Neuronal stem cell (in vitro differentiated cells): Measurements from ENCODE around the gene RTN4.

ENCODE experiments used
- DNase-seq: peaks from one replicate; pipeline ENCODE4 v3.0.0-alpha.2; 2013; ENCODE audit warnings: low spot score
- H2AFZ ChIP-seq: one replicate; pipeline ENCODE4 v1.6.1; 2013; ENCODE audit warnings: mild to moderate bottlenecking, low read length, inconsistent platforms
- H2AK5ac ChIP-seq: 2 replicates; pipeline ENCODE4 v1.6.1; 2013; ENCODE audit warnings: low read depth, mild to moderate bottlenecking, inconsistent platforms, low read length, moderate library complexity, mixed read lengths
- H2BK120ac ChIP-seq: 2 replicates; pipeline ENCODE4 v1.6.1; 2013; ENCODE audit warnings: low read depth, mild to moderate bottlenecking, inconsistent platforms, low read length, moderate library complexity, mixed read lengths
- H2BK12ac ChIP-seq: one replicate; pipeline ENCODE4 v1.6.1; 2013; ENCODE audit warnings: low read length, inconsistent platforms
- H2BK15ac ChIP-seq: 2 replicates; pipeline ENCODE4 v1.6.1; 2013; ENCODE audit warnings: mild to moderate bottlenecking, low read length, inconsistent platforms, mixed read lengths
- H2BK5ac ChIP-seq: one replicate; pipeline ENCODE4 v1.6.1; 2013; ENCODE audit warnings: inconsistent platforms, mild to moderate bottlenecking, low read length, moderate library complexity
- H3K14ac ChIP-seq: one replicate; pipeline ENCODE4 v1.6.1; 2013; ENCODE audit warnings: low read length, inconsistent platforms
- H3K18ac ChIP-seq: 2 replicates; pipeline ENCODE4 v1.6.1; 2013; ENCODE audit warnings: low read length, inconsistent platforms
- H3K23ac ChIP-seq: 2 replicates; pipeline ENCODE4 v1.6.1; 2013; ENCODE audit warnings: low read depth, mild to moderate bottlenecking, mixed read lengths, low read length, inconsistent platforms; ENCODE audit not compliant: poor library complexity
- H3K27ac ChIP-seq: replicated peaks from 3 replicates; pipeline ENCODE4 v1.5.1; 2013; ENCODE audit warnings: low read length, inconsistent platforms
- H3K27me3 ChIP-seq, 3 experiments: 2 replicates each; pipeline ENCODE4 v1.6.1; 2013; ENCODE audit warnings: low read length in 3 of 3, mild to moderate bottlenecking in 2 of 3, inconsistent platforms in 1 of 3, low read depth in 1 of 3, mixed read lengths in 1 of 3, moderate library complexity in 1 of 3; ENCODE audit not compliant: control insufficient read depth in 3 of 3, insufficient read depth in 3 of 3
- H3K36me3 ChIP-seq, 2 donors: replicated peaks in 1 of 2; 2 replicates each; pipeline ENCODE4 v1.6.1; 2013; ENCODE audit warnings: low read length in 2 of 2; ENCODE audit not compliant: control insufficient read depth in 2 of 2, insufficient read depth in 2 of 2
- H3K4ac ChIP-seq: 2 replicates; pipeline ENCODE4 v1.6.1; 2013; ENCODE audit warnings: inconsistent platforms, mild to moderate bottlenecking, low read length, moderate library complexity
- H3K4me1 ChIP-seq, 2 donors: 1 replicate in 1 of 2; 2 replicates in 1 of 2; pipeline ENCODE4 v1.6.1; 2013; ENCODE audit warnings: low read length in 2 of 2, low read depth in 1 of 2; ENCODE audit not compliant: control insufficient read depth in 2 of 2, insufficient read depth in 1 of 2
- H3K4me2 ChIP-seq: one replicate; pipeline ENCODE4 v1.6.1; 2013; ENCODE audit warnings: mild to moderate bottlenecking, low read length, inconsistent platforms; ENCODE audit not compliant: insufficient read depth, poor library complexity, severe bottlenecking
- H3K4me3 ChIP-seq, 2 donors: 2 replicates each; pipeline ENCODE4 v1.5.1; 2013; ENCODE audit warnings: low read length in 2 of 2, mild to moderate bottlenecking in 2 of 2, inconsistent platforms in 1 of 2, moderate library complexity in 1 of 2
- H3K79me1 ChIP-seq: one replicate; pipeline ENCODE4 v1.6.1; 2013; ENCODE audit warnings: low read depth, mild to moderate bottlenecking, inconsistent platforms, low read length, moderate library complexity
- H3K9ac ChIP-seq: one replicate; pipeline ENCODE4 v1.6.1; 2013; ENCODE audit warnings: mild to moderate bottlenecking, low read depth, low read length, inconsistent platforms; ENCODE audit not compliant: poor library complexity
- H3K9me3 ChIP-seq, 2 donors: replicated peaks in 1 of 2; 2 replicates each; pipeline versions ENCODE3 to v1.6.1; 2013; ENCODE audit warnings: low read length in 2 of 2, mild to moderate bottlenecking in 2 of 2, inconsistent platforms in 1 of 2, low read depth in 1 of 2, mixed read lengths in 1 of 2, moderate library complexity in 1 of 2; ENCODE audit not compliant: control insufficient read depth in 2 of 2, insufficient read depth in 1 of 2
- H4K8ac ChIP-seq: one replicate; pipeline ENCODE4 v1.6.1; 2013; ENCODE audit warnings: low read depth, mild to moderate bottlenecking, inconsistent platforms, low read length, moderate library complexity
- H4K91ac ChIP-seq: one replicate; pipeline ENCODE4 v1.6.1; 2013; ENCODE audit warnings: low read length, low read depth, mild to moderate bottlenecking, inconsistent platforms; ENCODE audit not compliant: poor library complexity
- WGBS, 2 donors: extraction: QIAGEN DNeasy Blood & Tissue Kit; methylation state at CpG; one replicate each; pipeline ENCODE4 v1.1.7; 2013; ENCODE audit warnings: missing lambda C conversion rate in 2 of 2, mixed read lengths in 1 of 2; ENCODE audit not compliant: insufficient read length in 2 of 2, insufficient replicate concordance in 1 of 2; ENCODE audit errors: extremely low coverage in 2 of 2; 5-methylcytosine and 5-hydroxymethylcytosine counted together

RTN4 gene

GRCh38 chr2:54964271-54964670, 86.0 kb downstream of the RTN4 start:
- peaks cover 5 to 12% of the 10 kb centered on the region in 2 donors for H3K4me1 ChIP-seq
- no peak overlapping the region for H4K91ac ChIP-seq
- peaks cover 2 to 9% of the 10 kb centered on the region in 2 donors for H3K36me3 ChIP-seq
- H3K9me3 ChIP-seq: no peaks in the 10 kb centered on the region
- no peak overlapping the region for H3K4ac ChIP-seq
- no CpG with 5 or more reads among the region's 8 CpGs for WGBS, 2 donors
- H3K27me3 ChIP-seq: no peaks in the 10 kb centered on the region
- no peak overlapping the region for H2BK12ac ChIP-seq
- no peak overlapping the region for H3K18ac ChIP-seq
- H3K9ac ChIP-seq: no peak overlapping the region
- no peak overlapping the region for H2BK120ac ChIP-seq
- no peak overlapping the region for H4K8ac ChIP-seq
- H3K14ac ChIP-seq: no peak overlapping the region
- no peak overlapping the region for H3K23ac ChIP-seq
- no peaks in the 10 kb centered on the region for H3K79me1 ChIP-seq
- H2AK5ac ChIP-seq: no peak overlapping the region
- no peak for DNase-seq
- no peak overlapping the region for H3K4me2 ChIP-seq
- no peak overlapping the region for H2AFZ ChIP-seq
- no peak overlapping the region for H3K4me3 ChIP-seq
- no peak overlapping the region for H3K27ac ChIP-seq
- no peak overlapping the region for H2BK15ac ChIP-seq
- no peak overlapping the region for H2BK5ac ChIP-seq

- no peak overlapping the region for H2BK12ac ChIP-seq
- no peak overlapping the region for H3K4ac ChIP-seq
- H3K27ac ChIP-seq: no peak overlapping the region
- H4K91ac ChIP-seq: no peak overlapping the region
- no peaks in the 10 kb centered on the region for H3K9me3 ChIP-seq
- no peak overlapping the region for H2AFZ ChIP-seq
- no peak overlapping the region for H2BK15ac ChIP-seq
- H2AK5ac ChIP-seq: no peak overlapping the region
- DNase-seq: no peak
- H2BK5ac ChIP-seq: no peak overlapping the region
- no peak overlapping the region for H4K8ac ChIP-seq
- H3K4me1 ChIP-seq: peaks cover 5 to 12% of the 10 kb centered on the region in 2 donors
- no peak overlapping the region for H3K23ac ChIP-seq
- no peak overlapping the region for H3K4me2 ChIP-seq
- no peak overlapping the region for H2BK120ac ChIP-seq
- WGBS, 2 donors: no CpG with 5 or more reads among the region's 2 CpGs
- H3K9ac ChIP-seq: no peak overlapping the region
- no peak overlapping the region for H3K4me3 ChIP-seq
- H3K79me1 ChIP-seq: no peaks in the 10 kb centered on the region
- peaks cover under 1% of the 10 kb centered on the region in 2 donors for H3K36me3 ChIP-seq
- H3K14ac ChIP-seq: no peak overlapping the region
- no peaks in the 10 kb centered on the region for H3K27me3 ChIP-seq
- H3K18ac ChIP-seq: no peak overlapping the region
These were observed 86.8 kb downstream of the RTN4 start for GRCh38 chr2:54963476-54963875.

- H3K27ac ChIP-seq: no peak overlapping the region
- no peak overlapping the region for H3K14ac ChIP-seq
- H2AFZ ChIP-seq: no peak overlapping the region
- peaks cover 5 to 11% of the 10 kb centered on the region in 2 donors for H3K4me1 ChIP-seq
- no peak overlapping the region for H3K4me3 ChIP-seq
- H3K23ac ChIP-seq: no peak overlapping the region
- no peak overlapping the region for H3K4me2 ChIP-seq
- H3K27me3 ChIP-seq: no peaks in the 10 kb centered on the region
- no peak overlapping the region for H2BK5ac ChIP-seq
- H4K8ac ChIP-seq: no peak overlapping the region
- H3K9ac ChIP-seq: no peak overlapping the region
- no peak overlapping the region for H2BK120ac ChIP-seq
- H2BK15ac ChIP-seq: no peak overlapping the region
- H3K9me3 ChIP-seq: no peaks in the 10 kb centered on the region
- no peak overlapping the region for H2BK12ac ChIP-seq
- no peaks in the 10 kb centered on the region for H3K79me1 ChIP-seq
- no peak overlapping the region for H3K4ac ChIP-seq
- H4K91ac ChIP-seq: no peak overlapping the region
- H2AK5ac ChIP-seq: no peak overlapping the region
- no CpG with 5 or more reads among the region's 3 CpGs for WGBS, 2 donors
- no peaks in the 10 kb centered on the region for H3K36me3 ChIP-seq
- H3K18ac ChIP-seq: no peak overlapping the region
- DNase-seq: no peak
These were observed 87.3 kb downstream of the RTN4 start for GRCh38 chr2:54962935-54963440.

- no peak overlapping the region for H3K4me2 ChIP-seq
- H3K9ac ChIP-seq: no peak overlapping the region
- DNase-seq: no peak
- H3K27me3 ChIP-seq: no peaks in the 10 kb centered on the region
- no CpG with 5 or more reads among the region's 13 CpGs for WGBS, 2 donors
- no peaks in the 10 kb centered on the region for H3K36me3 ChIP-seq
- H3K27ac ChIP-seq: no peak overlapping the region
- H3K79me1 ChIP-seq: no peaks in the 10 kb centered on the region
- peaks cover 2 to 7% of the 10 kb centered on the region in 2 donors for H3K4me1 ChIP-seq
- no peak overlapping the region for H3K23ac ChIP-seq
- no peaks in the 10 kb centered on the region for H3K9me3 ChIP-seq
- H2AK5ac ChIP-seq: no peak overlapping the region
- H2AFZ ChIP-seq: no peak overlapping the region
- H2BK12ac ChIP-seq: no peak overlapping the region
- no peak overlapping the region for H3K4me3 ChIP-seq
- H4K8ac ChIP-seq: no peak overlapping the region
- no peak overlapping the region for H3K18ac ChIP-seq
- no peak overlapping the region for H4K91ac ChIP-seq
- no peak overlapping the region for H3K4ac ChIP-seq
- H3K14ac ChIP-seq: no peak overlapping the region
- no peak overlapping the region for H2BK120ac ChIP-seq
- H2BK15ac ChIP-seq: no peak overlapping the region
- H2BK5ac ChIP-seq: no peak overlapping the region
These were observed 87.7 kb downstream of the RTN4 start for GRCh38 chr2:54962511-54962910.
